Liver (tissue), 9 donors: ENCODE data around the gene ABLIM2. TPM values are rescaled to one million over a fixed set of nuclear protein-coding genes. Genes with fewer than 3 reads are reported as not detected.

Experiments used
- DNase-seq: peaks from one replicate; pipeline ENCODE4 v3.0.0-alpha.2; 2017; ENCODE audit warnings: low spot score
- H3K27ac ChIP-seq, 2 donors: one replicate each; pipeline ENCODE4 v1.7.0; 2013; ENCODE audit warnings: inconsistent platforms in 2 of 2, low read length in 2 of 2, control low read depth in 1 of 2, low read depth in 1 of 2, mild to moderate bottlenecking in 1 of 2
- H3K27me3 ChIP-seq, 4 donors: one replicate each; pipeline versions ENCODE4 v1.6.1 to v1.7.0; 2013; ENCODE audit warnings: low read length in 3 of 4, inconsistent platforms in 1 of 4, mild to moderate bottlenecking in 1 of 4, moderate library complexity in 1 of 4; ENCODE audit not compliant: control insufficient read depth in 4 of 4, insufficient read depth in 4 of 4
- H3K36me3 ChIP-seq, 4 donors: one replicate each; pipeline versions ENCODE4 v1.6.1 to v1.7.0; 2013; ENCODE audit warnings: low read length in 3 of 4, mild to moderate bottlenecking in 3 of 4, low read depth in 1 of 4, moderate library complexity in 1 of 4; ENCODE audit not compliant: control insufficient read depth in 4 of 4, insufficient read depth in 3 of 4
- H3K4me1 ChIP-seq, 4 donors: one replicate each; pipeline versions ENCODE4 v1.6.1 to v1.7.0; 2013; ENCODE audit warnings: low read length in 3 of 4, mild to moderate bottlenecking in 3 of 4, moderate library complexity in 1 of 4; ENCODE audit not compliant: control insufficient read depth in 4 of 4, insufficient read depth in 4 of 4
- H3K4me3 ChIP-seq, 3 donors: one replicate each; pipeline versions ENCODE4 v1.6.1 to v1.7.0; 2013; ENCODE audit warnings: low read length in 3 of 3, control low read depth in 1 of 3, low read depth in 1 of 3, mild to moderate bottlenecking in 1 of 3
- H3K9ac ChIP-seq, 2 donors: one replicate each; pipeline ENCODE4 v1.7.0; 2013; ENCODE audit warnings: low read length in 2 of 2, mild to moderate bottlenecking in 2 of 2, moderate library complexity in 2 of 2, control low read depth in 1 of 2, low read depth in 1 of 2
- H3K9me3 ChIP-seq, 4 donors: one replicate each; pipeline versions ENCODE4 v1.6.1 to v1.7.0; 2013; ENCODE audit warnings: low read length in 3 of 4; ENCODE audit not compliant: control insufficient read depth in 4 of 4
- GABPA ChIP-seq, 2 donors: IDR thresholded peaks in 1 of 2; conservative IDR thresholded peaks in 1 of 2; 2 replicates each; pipeline ENCODE4 v1.6.1; 2016; ENCODE audit warnings: antibody characterized with exemption in 2 of 2, mild to moderate bottlenecking in 1 of 2, moderate library complexity in 1 of 2
- HNF4A ChIP-seq, 2 donors: conservative IDR thresholded peaks; 2 replicates each; pipeline ENCODE4 v1.6.1; 2016; ENCODE audit warnings: antibody characterized with exemption in 2 of 2, mild to moderate bottlenecking in 2 of 2
- HNF4G ChIP-seq: IDR thresholded peaks from 2 replicates; pipeline ENCODE4 v1.6.1; 2016; ENCODE audit warnings: antibody characterized with exemption
- JUND ChIP-seq, 2 donors: IDR thresholded peaks; 2 replicates each; pipeline ENCODE4 v1.6.1; 2016; ENCODE audit warnings: antibody characterized with exemption in 2 of 2
- MAX ChIP-seq: IDR thresholded peaks from 2 replicates; pipeline ENCODE4 v1.6.1; 2016; ENCODE audit warnings: antibody characterized with exemption
- NR2F2 ChIP-seq: IDR thresholded peaks from 2 replicates; pipeline ENCODE4 v1.6.1; 2016; ENCODE audit warnings: antibody characterized with exemption
- RAD21 ChIP-seq, 2 donors: IDR thresholded peaks; 2 replicates each; pipeline ENCODE4 v1.6.1; 2016; ENCODE audit warnings: antibody characterized with exemption in 2 of 2, mild to moderate bottlenecking in 2 of 2
- REST ChIP-seq: IDR thresholded peaks from 2 replicates; pipeline ENCODE4 v1.6.1; 2016; ENCODE audit warnings: antibody characterized with exemption, mild to moderate bottlenecking
- SP1 ChIP-seq: IDR thresholded peaks from 2 replicates; pipeline ENCODE4 v1.6.1; 2018; ENCODE audit warnings: antibody characterized with exemption, mild to moderate bottlenecking
- TAF1 ChIP-seq: conservative IDR thresholded peaks from 2 replicates; pipeline ENCODE4 v1.6.1; 2016; ENCODE audit warnings: antibody characterized with exemption, mild to moderate bottlenecking
- YY1 ChIP-seq: IDR thresholded peaks from 2 replicates; pipeline ENCODE4 v1.6.1; 2016; ENCODE audit warnings: antibody characterized with exemption, mild to moderate bottlenecking
- ZBTB33 ChIP-seq: IDR thresholded peaks from 2 replicates; pipeline ENCODE4 v1.6.1; 2016; ENCODE audit warnings: antibody characterized with exemption
- WGBS: extraction: QIAGEN DNeasy Blood & Tissue Kit; methylation state at CpG from one replicate; pipeline ENCODE4 v1.1.7; 2013; 5-methylcytosine and 5-hydroxymethylcytosine counted together
- polyA plus RNA-seq, 2 donors: library from polyadenylated mRNA; stranded (reverse) in 1 of 2; unstranded in 1 of 2; fragments of 200-250 nt in 1 of 2; fragments of >200 nt in 1 of 2; fragmentation: Nextera tagmentation in 1 of 2; extraction: Ambion mirVana in 1 of 2; gene quantifications; one replicate each; pipeline versions ENCODE4 v1.2.1 to v1.2.3, GENCODE V29; 2013 to 2015
- total RNA-seq, 2 donors: library from RNA; depleted of rRNA; stranded (reverse); fragments of >200 nt; gene quantifications; one replicate each; pipeline ENCODE4 v1.2.3, GENCODE V29; 2014
- TF ChIP-seq, protein P1 (sequence below): IDR thresholded peaks from 2 replicates; pipeline ENCODE4 v1.6.1; 2016; ENCODE audit warnings: antibody characterized with exemption
- donor health status: healthy.
- donor health status: healthy.
- donor health status: healthy.
- donor health status: healthy.
- donor health status: healthy.

The ABLIM2 gene
- total and polyA plus RNA-seq, 4 donors: 0.75 to 2.5 (median 0.93) TPM

- H3K36me3 ChIP-seq: no peaks in the 10 kb centered on the region
- H3K4me1 ChIP-seq: no peaks in the 10 kb centered on the region
- TF ChIP-seq NR2F2 (no peak), HNF4A (conservative IDR thresholded peaks at IDR 0.05) (no peak), ZBTB33 (no peak), RAD21 (IDR thresholded peaks at IDR 0.05) (no peak), JUND (IDR thresholded peaks at IDR 0.05) (no peak), REST (no peak)
- TF ChIP-seq, protein P1, sequence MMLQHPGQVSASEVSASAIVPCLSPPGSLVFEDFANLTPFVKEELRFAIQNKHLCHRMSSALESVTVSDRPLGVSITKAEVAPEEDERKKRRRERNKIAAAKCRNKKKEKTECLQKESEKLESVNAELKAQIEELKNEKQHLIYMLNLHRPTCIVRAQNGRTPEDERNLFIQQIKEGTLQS: no peak
- no peaks in the 10 kb centered on the region for H3K27me3 ChIP-seq
- WGBS: 76% methylated on average over 11 of the region's 11 CpGs
- H3K4me3 ChIP-seq: no peak overlapping the region
- no peaks in the 10 kb centered on the region for H3K9me3 ChIP-seq
- H3K27ac ChIP-seq: no peak overlapping the region
- H3K9ac ChIP-seq: no peak overlapping the region
- DNase-seq: no peak
Observed at GRCh38 chr4:7956934-7957656, 201.5 kb downstream of the ABLIM2 start.

- no peaks in the 10 kb centered on the region for H3K9me3 ChIP-seq
- DNase-seq: no peak
- 81% methylated on average over 8 of the region's 8 CpGs for WGBS
Observed at GRCh38 chr4:7956270-7956808, 202.3 kb downstream of the ABLIM2 start.

More at GRCh38 chr4:7956270-7956808, 202.3 kb downstream of the ABLIM2 start:
- Histone ChIP-seq H3K27ac (no peak overlapping the region), H3K27me3 (no peaks in the 10 kb centered on the region), H3K36me3 (no peaks in the 10 kb centered on the region), H3K4me1 (no peaks in the 10 kb centered on the region), H3K9ac (no peak overlapping the region), H3K4me3 (no peak overlapping the region)
- no peak for TF ChIP-seq TAF1
- peak; percentile 83 for TF ChIP-seq NR2F2
- no peak for TF ChIP-seq YY1
- TF ChIP-seq SP1: peak; percentile 33
- no peak for TF ChIP-seq GABPA (IDR thresholded peaks at IDR 0.05 in 1 of 2, conservative IDR thresholded peaks at IDR 0.05 in 1 of 2)
- no peak for TF ChIP-seq HNF4A (conservative IDR thresholded peaks at IDR 0.05)
- TF ChIP-seq MAX: no peak
- TF ChIP-seq, protein P1: no peak
- TF ChIP-seq HNF4G: no peak
